HG03097 (cell line): ENCODE measurements around the gene ARHGAP22.

Experiments used
- ATAC-seq: cut with Tn5 transposase; IDR thresholded peaks from one replicate; pipeline ENCODE4 v1.9.1; 2021; ENCODE audit not compliant: unreplicated experiment, low FRiP score

ARHGAP22 gene

DNA sequence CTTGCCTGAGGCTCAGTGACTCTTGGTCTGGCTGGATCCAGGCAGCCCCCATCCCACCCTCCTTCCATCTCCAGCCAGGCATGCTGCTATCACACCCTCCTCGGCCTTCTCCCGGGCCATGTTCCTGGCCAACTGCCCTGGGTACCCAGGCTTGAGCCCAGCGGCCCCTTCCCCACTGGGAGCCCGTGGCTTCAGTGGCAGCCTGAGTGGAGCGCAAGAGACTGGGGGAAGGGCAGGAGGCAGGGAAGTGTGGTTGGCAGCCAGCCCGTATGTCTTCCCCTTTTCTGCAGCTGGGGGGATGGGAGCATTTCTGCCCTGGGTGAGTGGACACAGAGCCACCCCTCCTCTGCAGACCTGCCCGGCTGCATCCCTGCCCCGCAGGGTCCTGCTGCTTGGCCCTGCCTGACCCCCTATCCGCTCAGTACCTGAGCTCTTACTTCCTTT is 148.5 kb downstream of the ARHGAP22 start:
- no peak for ATAC-seq

DNA sequence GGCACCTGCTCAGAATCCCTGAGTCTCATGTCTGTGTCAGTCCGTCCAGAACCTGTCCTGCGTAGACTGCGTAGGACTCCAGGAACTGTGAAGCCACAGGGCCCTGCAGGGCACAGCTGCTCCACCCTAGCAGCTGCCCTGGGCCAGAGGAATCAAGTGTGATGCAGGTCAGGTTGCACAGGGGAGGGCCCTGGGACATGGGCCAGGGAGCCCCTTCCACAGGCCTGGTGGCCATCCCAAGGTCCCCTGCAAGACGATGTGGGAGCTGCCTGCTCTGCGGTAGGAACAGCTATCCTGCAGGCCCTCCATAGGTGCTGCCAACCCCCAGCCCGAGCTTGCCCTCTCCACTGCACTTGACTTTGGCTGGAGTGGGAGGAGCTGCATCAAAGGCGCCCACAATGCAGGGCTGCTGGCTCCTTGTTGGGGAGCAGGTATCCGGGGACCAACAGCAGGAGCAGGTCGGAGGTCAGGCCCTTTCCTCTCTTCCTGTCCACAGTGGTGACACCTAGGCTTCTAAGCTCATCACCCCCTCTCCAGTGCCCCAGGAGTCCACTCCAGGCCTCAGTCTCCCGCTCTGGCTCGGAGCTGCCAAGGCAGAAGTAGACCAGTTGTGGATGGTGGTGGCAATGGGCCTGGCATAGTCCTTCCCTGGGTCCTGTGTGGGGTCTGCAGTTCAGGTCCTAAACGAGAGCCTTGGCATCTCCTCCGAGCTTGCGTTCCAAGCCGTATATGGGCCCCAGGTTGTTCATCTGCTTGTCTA is 149.3 kb downstream of the ARHGAP22 start:
- no peak for ATAC-seq

DNA sequence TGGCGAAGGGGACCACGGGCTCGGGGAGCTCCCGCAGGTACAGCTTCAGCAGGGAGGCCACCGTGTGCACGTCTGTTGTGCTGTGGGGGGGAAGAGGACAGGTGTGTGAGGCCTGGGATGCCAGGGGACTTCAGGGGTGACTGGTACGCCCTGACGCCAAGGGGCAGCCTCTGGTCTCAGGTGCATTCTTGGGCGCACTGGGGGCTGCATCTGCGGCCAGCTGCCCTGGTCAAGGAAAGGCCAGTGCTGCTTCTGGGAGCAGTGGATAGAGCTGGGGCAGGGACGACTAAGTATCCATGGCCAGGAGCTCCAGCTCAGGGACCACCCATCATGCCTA is 149.8 kb downstream of the ARHGAP22 start:
- ATAC-seq: no peak

DNA sequence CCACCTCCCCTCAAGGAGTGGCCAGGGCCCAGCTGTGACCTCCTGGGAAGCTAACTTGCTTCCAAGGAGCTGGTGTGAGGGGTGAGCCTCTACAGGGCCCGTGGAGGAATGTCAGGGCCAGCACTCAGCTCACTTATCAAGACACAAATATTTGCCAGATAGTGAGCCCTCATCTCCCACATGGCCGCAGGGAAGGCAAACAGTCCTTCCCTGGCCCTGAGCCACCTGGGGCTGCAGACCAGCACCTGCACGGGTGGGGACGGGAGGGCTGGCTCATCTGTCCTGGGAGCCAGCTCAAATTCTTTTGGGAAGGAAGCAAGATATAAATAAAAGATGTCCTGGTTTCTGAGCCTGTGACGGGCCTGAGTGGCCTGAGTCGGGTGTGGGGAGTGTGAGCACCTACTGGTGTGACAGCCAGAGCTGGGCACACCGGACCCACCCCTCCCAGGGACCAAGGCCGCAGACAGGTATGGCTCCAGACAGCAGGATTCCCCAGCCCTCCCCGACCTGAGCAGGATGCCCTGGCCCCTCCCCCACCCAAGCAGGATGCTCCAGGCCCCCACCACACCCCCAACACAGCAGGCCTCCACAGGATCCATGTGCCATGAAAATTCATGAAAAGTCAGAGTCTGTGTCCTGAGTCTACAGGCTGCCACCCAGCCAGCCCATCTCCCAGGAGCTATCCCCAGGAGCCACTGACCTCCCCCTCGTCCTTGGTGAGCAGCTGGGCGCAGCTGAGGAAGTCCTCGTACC is 150.4 kb downstream of the ARHGAP22 start:
- ATAC-seq: no peak

DNA sequence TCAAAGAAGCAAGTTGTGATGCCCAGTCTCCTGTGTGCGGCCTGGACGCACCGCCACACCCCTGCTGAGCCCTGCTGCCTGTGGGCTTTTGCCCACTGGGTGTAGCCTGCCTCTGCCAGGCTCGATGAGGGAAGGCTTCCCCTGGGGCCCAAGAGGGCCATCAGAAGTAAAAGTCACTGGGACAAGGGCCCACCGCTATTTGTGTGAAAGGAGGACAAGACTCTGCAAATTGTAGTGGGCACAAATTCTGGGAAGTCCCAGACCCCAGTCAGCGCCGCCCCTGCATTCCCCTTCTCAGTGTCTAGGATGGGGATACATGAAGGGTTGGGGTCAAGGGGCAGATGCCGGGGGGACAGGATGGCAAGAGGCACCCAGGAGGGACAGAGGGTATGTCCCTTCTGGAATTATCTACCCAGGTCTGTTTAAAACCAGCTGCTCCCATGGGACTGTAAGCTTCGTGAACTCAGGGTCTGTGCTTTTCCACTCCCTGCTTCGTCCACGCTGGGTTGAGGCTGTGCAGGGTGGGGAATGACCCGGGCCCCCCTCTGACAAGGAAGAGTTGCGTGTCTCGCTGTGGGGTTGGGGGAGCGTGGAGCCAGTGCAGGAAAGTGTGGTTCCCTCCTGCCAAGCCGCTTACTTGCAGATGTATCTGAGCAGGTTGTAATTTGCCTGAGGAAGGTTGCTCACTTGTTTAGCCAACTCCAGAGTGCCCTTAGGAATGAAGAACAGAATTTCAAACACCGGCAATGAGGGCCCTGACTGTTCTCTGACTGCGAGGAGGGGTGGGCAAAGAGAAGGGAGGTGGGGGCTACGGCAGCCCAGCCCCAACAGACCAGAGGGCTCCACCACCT is 151.2 kb downstream of the ARHGAP22 start:
- no peak for ATAC-seq

DNA sequence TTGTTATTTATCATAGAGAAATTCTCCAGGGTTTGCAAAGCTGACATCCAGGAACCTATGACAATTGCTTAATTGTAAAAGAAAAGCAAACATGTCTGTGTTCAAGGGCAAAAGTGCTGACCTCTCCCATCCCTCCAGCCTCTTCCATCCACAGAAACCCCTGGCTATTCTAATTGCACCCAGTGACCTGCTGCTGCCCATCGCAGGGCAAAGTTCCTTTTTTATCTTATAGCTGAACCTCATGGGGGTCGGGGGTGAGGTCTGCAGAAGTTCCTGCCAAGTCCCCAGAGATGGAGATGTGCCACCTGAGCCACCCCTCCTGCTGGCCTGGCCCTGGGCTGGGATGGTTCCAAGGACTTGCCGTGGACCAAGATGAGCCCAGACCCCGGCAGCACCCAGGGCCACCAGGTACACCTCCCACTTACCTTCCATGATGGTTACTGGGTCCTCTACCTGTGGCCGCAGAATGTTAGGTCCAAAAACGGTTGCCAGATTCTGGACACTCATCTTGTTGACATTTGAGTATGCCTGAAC is 151.9 kb downstream of the ARHGAP22 start:
- ATAC-seq: no peak

DNA sequence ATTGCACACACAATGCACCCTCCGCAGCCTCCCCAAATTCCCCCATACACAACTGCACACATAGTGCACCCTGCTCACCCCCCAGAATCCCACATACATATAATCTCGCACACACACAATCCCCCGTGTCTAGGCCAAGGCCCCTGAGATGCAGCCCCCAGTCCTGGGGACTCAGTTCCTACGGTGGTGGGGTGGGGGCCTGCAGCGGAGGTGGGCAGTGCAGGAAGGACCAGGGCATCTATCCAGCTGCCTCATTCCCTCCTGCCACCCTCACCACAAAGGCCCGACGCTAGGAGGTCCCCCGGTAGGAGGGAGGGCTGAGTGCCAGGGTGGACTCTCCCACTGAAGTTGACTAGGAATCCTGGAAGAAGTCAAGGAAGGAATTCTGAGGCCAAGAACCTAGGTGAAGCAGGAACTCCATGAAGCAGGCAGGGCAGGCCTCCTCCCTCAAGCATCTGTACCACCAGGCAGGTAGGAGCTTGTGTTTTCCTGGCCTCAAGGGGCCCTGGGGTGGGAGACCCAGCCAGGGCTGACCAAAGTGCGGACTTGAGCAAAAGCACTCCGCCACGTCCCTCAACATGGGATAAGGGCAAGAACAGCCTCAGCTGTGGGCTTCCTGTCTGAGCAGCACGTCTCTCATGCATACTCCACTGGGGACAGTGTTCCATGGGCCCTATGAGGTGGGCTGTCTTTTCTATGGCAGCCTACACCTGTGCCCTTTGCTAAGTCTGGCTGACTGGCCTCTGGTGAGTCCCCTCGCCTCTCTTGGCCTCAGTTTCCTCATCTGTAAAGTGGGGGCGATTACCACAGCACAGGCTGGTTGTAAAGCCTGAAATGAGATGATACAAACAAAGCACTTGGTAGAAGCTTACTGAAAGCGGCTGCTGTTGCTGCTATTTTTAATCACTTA is 152.6 kb downstream of the ARHGAP22 start:
- no peak for ATAC-seq

DNA sequence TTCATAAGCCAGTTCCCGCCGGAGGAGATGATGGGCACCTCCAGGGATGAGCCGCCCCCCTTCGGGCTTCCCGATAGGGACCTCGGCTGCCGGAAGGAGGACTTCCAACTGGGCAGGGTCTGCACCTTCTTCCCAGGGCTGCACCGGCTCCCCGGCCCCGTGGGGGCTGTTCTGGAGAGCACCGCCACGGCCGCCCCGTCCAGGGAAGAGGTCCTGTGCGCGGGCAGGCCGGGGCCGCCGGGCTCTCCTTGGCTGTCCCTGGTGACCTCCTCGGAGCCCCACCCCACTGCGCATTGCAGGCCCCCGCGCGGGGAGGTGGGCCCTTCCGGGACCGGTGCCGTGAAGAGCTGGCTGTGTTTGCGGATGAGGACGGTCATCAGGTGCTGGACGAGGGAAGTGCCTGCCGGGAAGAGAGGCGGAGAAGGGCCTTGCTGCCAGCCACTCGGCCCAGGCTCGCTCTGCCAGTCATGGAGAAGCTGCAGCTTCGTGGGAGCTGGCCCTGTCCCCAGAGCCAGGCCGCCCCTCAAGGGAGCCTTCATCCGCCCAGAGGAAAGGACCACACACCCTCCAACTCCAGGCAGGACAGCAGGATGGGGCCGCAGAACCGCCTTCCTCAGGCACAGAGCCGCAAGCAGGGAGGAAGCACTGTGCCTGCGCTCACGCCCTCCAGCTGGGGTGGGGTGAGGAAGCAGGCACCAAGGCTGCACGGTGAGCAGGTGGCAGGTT is 154.0 kb downstream of the ARHGAP22 start:
- ATAC-seq: no peak

DNA sequence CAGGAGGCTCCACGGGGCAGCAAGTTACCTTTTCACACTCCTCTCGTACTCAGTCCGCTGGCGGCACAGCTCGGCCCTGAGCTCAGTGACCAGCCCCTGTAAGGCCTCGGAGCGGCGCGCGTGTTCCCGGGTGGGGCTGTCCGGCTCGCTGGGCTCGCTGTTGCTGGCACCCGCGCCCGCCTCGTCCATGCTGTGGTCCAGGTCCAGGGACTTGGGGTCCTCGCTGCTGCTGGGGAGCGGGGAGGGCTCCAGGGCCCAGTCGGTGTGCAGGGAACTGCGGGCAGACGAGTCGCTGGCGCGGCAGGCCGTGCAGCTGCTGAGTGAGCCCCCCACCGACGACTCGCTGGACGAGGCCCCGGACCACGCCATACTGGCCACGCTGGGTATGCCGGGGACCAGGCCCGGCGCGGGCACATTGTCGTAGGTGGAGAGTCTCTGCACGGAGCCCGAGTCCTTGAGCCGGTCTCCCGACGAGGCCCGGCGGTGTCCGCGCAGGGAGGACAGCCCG is 154.6 kb downstream of the ARHGAP22 start:
- ATAC-seq: no peak

DNA sequence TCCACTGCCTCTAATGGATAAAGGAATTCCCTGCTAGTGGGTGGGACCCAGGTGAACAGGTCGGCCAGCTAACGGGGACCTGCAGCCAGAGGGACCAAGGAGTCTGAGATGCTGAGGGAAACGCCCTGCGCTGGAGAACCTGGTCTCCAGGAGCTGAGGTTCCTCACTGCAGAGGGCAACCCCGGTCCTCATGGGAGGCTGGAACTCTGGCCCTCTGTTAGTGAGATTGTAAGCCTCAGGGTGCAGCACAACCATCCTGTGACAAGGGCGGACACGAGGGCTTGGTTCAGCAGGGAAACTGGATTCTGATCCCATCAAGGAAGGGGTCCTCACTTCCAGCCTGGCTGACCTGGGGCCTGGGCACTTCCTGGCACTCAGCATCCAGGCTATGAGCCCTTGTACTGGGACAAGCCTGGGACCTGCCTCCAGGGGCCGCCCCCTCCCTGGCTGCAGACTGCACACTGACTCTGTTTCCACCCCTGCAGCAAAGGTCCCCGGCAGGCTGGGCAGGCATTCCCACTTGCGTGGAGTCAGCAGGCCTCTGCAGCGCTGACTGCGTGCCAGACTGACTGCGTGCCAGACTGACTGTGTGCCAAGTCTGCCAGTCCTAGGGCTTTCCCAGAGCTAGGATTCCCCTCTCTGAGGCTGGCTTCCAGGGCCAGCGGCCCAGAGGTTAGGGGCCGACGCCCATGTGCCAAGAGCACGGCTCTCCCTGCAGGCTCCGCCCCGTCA is 155.2 kb downstream of the ARHGAP22 start:
- no peak for ATAC-seq

DNA sequence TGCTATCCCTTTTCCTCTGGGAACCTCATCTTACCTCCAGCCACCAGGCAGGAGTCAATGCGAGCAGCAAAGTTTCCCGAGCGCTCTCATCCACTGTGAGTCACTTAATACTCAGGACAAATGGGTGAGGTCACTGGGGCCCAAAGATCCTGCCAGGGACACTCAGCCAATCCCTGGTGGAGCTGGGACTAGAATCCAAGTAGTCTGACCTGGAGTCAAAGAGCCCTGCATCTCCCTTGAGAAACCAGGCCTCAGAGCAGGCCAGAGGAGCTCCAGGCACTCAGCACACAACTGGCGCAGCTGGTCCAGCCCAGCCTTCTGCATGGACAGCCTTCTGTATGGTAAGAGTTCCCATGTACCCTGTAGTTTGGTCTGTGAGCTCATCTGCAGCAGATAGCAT is 156.1 kb downstream of the ARHGAP22 start:
- no peak for ATAC-seq

DNA sequence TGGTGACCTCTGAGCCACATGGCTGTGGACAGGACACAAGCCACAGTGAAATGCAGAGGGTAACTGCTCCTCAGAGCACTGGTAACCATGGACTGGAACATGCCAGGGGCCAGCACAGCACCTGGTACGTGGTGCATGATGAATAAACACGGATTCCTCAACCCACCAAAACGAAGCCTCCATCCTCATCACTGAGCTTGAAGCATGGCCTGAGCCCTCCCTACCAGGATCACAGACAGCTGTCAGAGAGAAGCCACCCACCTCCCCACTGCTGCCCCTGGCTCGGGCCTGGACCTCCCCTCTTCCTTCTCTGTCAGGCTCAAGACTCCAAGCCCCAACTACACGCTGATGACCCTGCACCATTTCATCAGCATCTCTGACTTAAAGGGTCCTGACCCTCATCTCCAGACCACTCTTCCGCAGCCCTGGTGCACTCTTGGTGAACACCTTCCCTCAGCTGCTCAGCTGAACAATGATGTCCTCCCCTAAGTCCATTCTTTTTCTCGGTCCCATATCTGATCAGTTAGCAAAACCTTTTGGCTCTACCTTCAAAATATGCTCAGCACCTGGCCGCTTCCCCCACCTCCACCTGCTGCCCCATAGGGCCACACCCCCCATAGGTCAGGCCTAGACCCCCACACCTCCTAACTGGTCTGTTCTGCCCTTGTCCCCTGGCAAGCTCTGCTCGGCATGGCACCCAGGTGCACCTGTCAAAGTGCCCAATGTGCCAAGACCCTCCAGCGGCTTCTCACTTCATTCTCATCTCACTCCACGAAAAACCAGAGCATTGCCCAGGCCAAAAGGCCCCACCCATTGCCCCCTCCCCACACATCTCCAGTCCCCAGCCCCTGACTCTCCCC is 157.3 kb downstream of the ARHGAP22 start:
- no peak for ATAC-seq

DNA sequence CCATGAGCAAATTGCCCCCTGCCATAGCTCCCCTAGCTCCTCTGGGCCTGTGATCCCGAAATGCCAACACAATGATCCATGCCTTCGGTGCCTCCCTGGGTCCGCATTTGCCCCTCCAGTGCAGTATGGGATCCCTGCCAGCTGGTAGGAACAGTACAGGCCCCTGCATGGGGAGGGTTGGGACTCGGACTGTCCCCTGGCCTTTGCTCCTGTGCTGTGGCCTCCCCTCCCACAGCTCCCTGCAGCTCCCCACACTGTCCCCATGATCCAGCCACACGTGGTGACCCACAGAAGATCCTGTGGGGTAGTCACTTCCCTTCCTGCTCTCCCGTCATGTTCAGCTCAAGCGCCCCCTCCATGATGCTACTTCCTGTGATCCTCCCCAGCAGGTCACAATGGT is 158.1 kb downstream of the ARHGAP22 start:
- no peak for ATAC-seq

DNA sequence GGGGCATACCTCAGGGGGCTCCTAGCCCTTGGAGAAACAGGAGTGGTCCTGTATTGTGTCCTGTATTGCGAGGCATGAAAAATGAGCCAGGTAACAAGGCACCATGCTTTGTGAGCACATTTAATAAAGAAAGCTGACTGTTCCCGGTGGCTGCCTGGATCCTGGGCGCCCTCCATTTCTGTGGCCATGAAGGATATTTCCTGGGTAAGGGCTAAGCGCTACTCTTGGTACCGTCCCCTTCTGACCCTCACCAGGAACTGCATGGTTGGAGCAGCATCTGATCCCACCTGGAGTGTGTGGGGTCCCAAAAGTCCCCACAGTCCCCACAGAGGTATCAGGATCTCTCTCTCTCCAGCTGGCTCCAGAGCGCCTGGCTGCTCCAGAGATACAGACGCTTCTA is 158.9 kb downstream of the ARHGAP22 start:
- no peak for ATAC-seq

DNA sequence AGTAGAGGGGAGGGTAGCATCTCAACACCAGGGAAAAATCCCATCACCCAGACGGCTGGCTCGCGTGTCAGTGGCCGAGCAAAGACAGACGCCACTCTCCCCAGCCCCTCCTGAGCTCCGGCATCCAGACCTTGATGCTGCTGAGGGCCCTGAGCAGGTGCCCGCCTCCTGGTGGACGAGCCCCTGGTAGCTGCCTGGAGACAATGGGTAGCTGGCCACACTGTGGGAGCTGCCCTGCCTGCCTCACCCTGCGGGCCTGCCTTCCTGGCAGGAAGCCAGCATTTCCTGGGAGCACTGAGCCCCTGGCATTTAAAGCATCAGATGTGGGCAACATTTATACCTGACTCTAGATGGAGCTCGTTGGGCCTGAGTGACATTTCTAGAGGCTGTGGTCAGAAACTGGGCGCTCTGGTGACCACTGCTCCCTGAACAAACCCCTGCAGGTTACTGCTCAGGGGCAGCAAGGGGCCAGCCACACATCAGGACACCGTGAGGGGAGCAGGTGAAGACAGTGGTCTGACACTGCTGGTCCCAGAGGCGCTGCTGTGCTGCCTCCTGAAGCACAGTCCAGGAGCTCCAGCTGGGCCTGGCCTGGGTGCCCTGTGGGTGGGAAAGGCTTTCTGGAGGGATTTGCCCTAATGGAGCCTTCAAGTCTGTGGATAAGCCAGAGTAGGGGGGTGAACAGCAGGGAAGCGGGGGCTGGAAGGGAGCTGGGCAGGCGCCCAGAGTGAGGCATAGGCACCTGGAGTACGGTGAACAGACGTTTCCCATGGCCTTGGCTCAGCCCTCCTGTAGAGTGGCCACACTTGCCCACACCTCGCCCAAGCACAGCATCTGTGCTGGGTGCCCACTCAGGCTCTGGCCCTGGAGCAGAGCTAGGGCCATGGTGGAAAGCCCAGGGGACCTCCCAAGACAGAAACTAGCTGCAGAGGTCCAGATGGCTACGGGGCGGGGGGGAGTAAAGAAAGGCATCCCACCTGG is 159.7 kb downstream of the ARHGAP22 start:
- ATAC-seq: no peak

DNA sequence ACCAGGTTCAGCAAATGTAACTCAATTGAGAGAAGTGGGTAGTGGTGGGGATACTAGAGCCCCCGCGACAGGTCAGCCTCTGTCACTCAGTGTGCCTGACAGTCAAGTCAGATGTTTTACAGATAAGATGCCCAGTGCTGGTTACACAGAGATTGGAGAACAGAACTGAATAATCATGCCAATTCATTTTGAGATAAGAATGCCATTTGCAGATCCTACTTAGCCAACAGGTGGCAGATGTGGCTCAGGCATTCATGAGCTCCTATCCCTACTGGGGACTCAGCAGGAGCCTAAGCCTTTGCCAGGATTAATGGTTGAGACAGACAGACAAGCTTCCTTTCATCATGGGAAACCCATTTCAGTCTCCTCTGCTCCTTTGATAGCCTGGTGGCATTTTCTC is 160.6 kb downstream of the ARHGAP22 start:
- no peak for ATAC-seq

DNA sequence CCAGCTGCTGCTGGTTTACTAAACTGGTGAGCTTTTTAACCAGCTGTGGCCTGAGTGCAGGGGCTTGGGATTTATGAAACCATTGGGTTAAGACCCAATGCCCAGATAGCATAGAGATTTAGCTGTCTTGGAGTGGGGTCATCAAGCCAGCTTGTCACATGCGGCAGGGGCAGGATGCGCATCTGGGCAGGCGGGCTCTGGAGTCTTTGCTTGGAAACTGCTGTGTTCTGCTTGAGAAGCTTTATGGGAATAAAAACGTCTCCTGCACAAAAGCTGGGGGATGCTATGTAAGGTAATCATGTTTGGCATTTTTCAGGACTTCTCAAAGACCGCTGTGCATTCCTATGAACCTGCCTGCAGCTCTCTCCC is 162.1 kb downstream of the ARHGAP22 start:
- ATAC-seq: no peak
